ENCODE data around the gene TRERF1.
A peak's percentile ranks its signal among the peaks of the same experiment; 100 is the strongest.

Gene TRERF1

DNA sequence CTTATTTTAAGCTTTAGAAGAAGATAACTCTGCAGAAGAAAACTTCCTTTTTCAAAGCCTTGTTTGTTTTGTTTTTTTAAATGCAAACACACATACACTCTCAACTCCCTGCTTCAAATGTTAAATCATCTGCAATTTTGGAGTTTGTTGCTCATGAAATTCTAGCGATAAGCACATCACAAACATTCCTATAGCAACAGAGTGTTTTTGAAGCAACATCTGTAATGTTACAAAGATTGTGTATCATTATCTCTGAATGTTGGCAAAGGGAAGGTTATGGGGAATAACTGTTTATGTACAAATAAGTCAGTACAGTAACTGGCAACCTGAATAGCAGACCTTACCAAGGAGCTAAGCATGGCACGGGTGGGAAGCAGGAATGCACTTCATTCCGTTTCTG, 149.3 kb downstream of the TRERF1 start:
- no peaks in the 10 kb centered on the region for H3K27me3 Mint-ChIP-seq (ENCODE audit: low read depth)
- TF ChIP-seq, protein P1, sequence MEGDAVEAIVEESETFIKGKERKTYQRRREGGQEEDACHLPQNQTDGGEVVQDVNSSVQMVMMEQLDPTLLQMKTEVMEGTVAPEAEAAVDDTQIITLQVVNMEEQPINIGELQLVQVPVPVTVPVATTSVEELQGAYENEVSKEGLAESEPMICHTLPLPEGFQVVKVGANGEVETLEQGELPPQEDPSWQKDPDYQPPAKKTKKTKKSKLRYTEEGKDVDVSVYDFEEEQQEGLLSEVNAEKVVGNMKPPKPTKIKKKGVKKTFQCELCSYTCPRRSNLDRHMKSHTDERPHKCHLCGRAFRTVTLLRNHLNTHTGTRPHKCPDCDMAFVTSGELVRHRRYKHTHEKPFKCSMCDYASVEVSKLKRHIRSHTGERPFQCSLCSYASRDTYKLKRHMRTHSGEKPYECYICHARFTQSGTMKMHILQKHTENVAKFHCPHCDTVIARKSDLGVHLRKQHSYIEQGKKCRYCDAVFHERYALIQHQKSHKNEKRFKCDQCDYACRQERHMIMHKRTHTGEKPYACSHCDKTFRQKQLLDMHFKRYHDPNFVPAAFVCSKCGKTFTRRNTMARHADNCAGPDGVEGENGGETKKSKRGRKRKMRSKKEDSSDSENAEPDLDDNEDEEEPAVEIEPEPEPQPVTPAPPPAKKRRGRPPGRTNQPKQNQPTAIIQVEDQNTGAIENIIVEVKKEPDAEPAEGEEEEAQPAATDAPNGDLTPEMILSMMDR (IDR thresholded peaks at IDR 0.05; ENCODE audit: unreplicated experiment in 3 of 3) = no peak
- H3K4me1 Mint-ChIP-seq = peaks cover 30% of the 10 kb centered on the region
- H3K9me3 Mint-ChIP-seq = no peaks in the 10 kb centered on the region
- H3K4me3 Mint-ChIP-seq = no peak overlapping the region
- peaks cover 16% of the 10 kb centered on the region for H3K36me3 Mint-ChIP-seq (ENCODE audit: low read depth)
- peak overlapping the region in 1 of 3 experiments; percentile 43 for H3K27ac Mint-ChIP-seq

DNA sequence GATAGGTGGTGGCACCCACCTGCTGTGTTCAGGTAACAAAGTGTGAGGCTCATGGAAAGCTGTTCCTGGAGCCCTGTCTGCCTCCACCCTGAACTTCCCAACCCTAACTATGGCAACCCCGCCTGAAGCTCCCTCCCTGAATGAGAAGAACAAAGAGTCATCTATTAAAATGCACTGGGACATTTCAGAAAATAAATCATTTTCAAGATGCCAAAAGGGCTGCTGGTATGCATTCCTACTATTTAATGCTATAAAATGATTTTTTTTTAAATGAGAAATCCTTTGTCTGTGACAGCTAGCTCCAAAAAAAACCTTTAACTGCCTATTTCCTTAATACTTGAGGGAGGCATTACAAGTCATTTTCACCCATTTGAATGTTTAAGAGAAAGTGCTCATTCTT, 149.7 kb downstream of the TRERF1 start:
- H3K4me3 Mint-ChIP-seq = no peak overlapping the region
- peaks cover 26% of the 10 kb centered on the region for H3K4me1 Mint-ChIP-seq

DNA sequence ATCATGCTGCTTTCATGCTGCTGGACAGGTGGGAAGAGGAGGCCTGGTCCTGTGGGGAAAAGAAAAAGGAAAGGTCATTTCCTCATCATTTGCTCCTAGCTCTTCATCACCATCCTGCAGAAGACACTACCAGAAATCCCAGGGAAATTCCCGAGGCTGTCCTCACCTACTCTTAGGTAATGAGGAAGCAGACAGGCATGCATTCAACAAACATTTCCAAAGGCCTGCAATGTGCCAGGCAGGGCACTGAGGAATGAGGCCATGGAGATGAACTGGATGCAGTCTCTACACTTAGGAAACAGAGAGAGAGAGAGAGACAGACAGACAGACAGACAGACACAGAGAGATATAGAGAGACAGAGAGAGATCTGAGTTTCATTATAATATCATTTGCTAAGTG, 151.0 kb downstream of the TRERF1 start:
- peaks cover 17% of the 10 kb centered on the region for H3K4me1 Mint-ChIP-seq

More for the DNA sequence above, 149.7 kb downstream of the TRERF1 start:
- TF ChIP-seq, protein P1 (IDR thresholded peaks at IDR 0.05; ENCODE audit: unreplicated experiment in 3 of 3) = no peak
- Mint-ChIP-seq H3K9me3 (no peaks in the 10 kb centered on the region), H3K27ac (peak overlapping the region in 1 of 3 experiments; percentile 43), H3K27me3 (ENCODE audit: low read depth) (no peaks in the 10 kb centered on the region), H3K36me3 (ENCODE audit: low read depth) (peaks cover 18% of the 10 kb centered on the region)

DNA sequence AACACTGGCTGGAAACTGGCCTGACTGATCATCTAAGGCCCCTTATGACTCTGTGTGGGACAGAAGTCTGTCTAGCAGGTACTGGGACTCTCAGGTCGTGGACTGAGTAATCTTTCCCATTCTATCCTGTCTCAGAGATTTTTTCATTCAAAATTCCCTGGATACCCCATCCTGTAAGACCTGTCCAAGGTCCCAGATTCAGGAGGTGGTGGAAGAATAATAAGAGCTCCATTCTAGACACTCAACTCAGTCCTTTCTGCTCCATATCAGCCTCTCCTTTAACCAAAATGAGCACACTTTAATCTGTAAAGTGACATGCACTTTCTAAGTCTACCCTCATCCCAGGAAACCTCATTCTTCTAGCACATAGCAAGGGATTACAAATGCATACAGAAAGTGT, 151.5 kb downstream of the TRERF1 start:
- peaks cover 12% of the 10 kb centered on the region for H3K4me1 Mint-ChIP-seq
- peaks cover 24% of the 10 kb centered on the region for H3K36me3 Mint-ChIP-seq (ENCODE audit: low read depth)
- no peaks in the 10 kb centered on the region for H3K27me3 Mint-ChIP-seq (ENCODE audit: low read depth)
- no peaks in the 10 kb centered on the region for H3K9me3 Mint-ChIP-seq
- no peak overlapping the region for H3K27ac Mint-ChIP-seq
- TF ChIP-seq, protein P1 (IDR thresholded peaks at IDR 0.05; ENCODE audit: unreplicated experiment in 3 of 3) = no peak
- H3K4me3 Mint-ChIP-seq = no peak overlapping the region

More for the DNA sequence above, 151.0 kb downstream of the TRERF1 start:
- H3K27me3 Mint-ChIP-seq (ENCODE audit: low read depth) = no peaks in the 10 kb centered on the region
- H3K9me3 Mint-ChIP-seq = no peaks in the 10 kb centered on the region
- H3K36me3 Mint-ChIP-seq (ENCODE audit: low read depth) = peaks cover 20% of the 10 kb centered on the region
- TF ChIP-seq, protein P1 (IDR thresholded peaks at IDR 0.05; ENCODE audit: unreplicated experiment in 3 of 3) = no peak
- H3K4me3 Mint-ChIP-seq = no peak overlapping the region
- no peak overlapping the region for H3K27ac Mint-ChIP-seq

DNA sequence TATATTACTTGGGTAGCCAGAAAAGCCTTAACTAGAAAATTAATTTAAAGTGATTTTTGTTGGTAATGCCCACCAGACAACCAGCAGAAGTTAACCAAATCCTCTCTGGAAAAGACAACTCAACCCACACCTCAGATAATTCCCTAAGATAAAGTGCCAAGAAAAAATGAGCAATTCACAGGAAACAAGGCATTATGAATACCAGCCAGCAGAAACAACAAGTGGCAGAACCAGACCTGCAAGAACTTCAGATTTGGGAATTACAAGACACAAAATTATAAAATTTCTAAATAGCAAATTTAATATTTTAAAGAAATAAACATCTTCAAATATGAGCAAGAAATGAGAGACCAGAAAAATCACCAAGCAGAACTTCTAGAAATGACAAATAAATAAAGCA, 154.1 kb downstream of the TRERF1 start:
- H3K4me3 Mint-ChIP-seq = no peak overlapping the region
- H3K4me1 Mint-ChIP-seq = no peaks in the 10 kb centered on the region
- H3K27me3 Mint-ChIP-seq (ENCODE audit: low read depth) = no peaks in the 10 kb centered on the region
- no peak overlapping the region for H3K27ac Mint-ChIP-seq
- TF ChIP-seq, protein P1 (IDR thresholded peaks at IDR 0.05; ENCODE audit: unreplicated experiment in 3 of 3) = no peak
- H3K36me3 Mint-ChIP-seq (ENCODE audit: low read depth) = peaks cover 36% of the 10 kb centered on the region
- H3K9me3 Mint-ChIP-seq = no peaks in the 10 kb centered on the region

DNA sequence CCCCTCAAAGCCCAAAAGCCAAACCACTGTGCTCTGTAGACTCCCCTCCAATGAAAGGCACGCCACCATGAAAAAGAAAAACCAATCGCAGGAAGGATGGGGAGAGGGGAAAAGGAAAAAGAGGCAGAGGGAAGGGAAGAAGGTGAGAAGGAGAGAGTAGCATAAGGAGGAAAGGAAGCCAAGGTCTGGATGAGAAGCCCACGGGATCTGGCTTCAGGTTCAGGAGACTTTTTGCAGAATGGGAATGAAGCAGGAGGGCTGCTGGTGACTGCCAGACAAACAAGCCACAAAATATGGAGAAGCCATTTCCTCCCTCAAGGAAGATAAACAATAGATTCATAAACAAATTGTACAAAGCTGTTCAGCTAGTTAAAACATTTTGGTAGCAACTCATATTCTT, 155.1 kb downstream of the TRERF1 start:
- H3K27ac Mint-ChIP-seq = no peak overlapping the region
- no peak overlapping the region for H3K4me3 Mint-ChIP-seq
- TF ChIP-seq, protein P1 (IDR thresholded peaks at IDR 0.05; ENCODE audit: unreplicated experiment in 3 of 3) = no peak
- no peaks in the 10 kb centered on the region for H3K9me3 Mint-ChIP-seq
- H3K36me3 Mint-ChIP-seq (ENCODE audit: low read depth) = peaks cover 36% of the 10 kb centered on the region
- no peaks in the 10 kb centered on the region for H3K4me1 Mint-ChIP-seq
- H3K27me3 Mint-ChIP-seq (ENCODE audit: low read depth) = no peaks in the 10 kb centered on the region

All from nephron (organoid).